Measurements from ENCODE around the gene PPARG. TPM values are rescaled to one million over a fixed set of nuclear protein-coding genes. Genes with fewer than 3 reads are reported as not detected.
"Not testable (repeated sequence)": the region's sequence is repeated elsewhere in the genome, so short reads cannot be mapped to it uniquely, and the experiment has no call there.

Gene PPARG
- total RNA-seq, 2 experiments from 2014 or later, result 0.20 TPM; not detected in 1

DNA sequence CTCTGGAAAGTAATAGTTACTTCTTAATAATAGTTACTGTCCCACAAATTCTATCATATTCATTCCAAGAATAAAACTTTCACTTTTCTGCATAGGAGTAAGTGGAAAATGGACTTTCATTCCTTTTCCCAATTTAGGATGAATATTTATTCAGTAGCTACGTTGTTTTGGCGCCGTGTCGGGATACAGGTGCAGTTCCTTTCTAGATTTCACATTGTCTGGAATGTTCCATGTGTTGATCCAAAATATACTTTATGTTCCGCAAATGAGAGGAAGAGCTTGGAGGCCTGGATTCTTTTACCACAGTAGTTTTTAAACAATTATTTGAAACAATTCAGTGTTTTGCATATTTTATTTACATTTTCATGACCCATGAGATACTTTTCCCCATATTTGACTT is 22.8 kb upstream of the PPARG start:
- intact Hi-C loops (cut with micrococcal nuclease), result no loop called here
- Mint-ChIP-seq H3K27ac (no peak overlapping the region), H3K36me3 (ENCODE audit: low read depth) (no peaks in the 10 kb centered on the region), H3K4me1 (ENCODE audit: low read depth) (no peaks in the 10 kb centered on the region), H3K9me3 (no peaks in the 10 kb centered on the region), H3K4me3 (no peak overlapping the region), H3K27me3 (ENCODE audit: low read depth) (peaks cover 3% of the 10 kb centered on the region)
- CTCF ChIA-PET, result interaction anchor here (0.6 kb wide), 1 partner anchor 98 kb away, joined by 4 read pairs; no protein-coding TSS in a partner anchor
- no peak for DNase-seq

DNA sequence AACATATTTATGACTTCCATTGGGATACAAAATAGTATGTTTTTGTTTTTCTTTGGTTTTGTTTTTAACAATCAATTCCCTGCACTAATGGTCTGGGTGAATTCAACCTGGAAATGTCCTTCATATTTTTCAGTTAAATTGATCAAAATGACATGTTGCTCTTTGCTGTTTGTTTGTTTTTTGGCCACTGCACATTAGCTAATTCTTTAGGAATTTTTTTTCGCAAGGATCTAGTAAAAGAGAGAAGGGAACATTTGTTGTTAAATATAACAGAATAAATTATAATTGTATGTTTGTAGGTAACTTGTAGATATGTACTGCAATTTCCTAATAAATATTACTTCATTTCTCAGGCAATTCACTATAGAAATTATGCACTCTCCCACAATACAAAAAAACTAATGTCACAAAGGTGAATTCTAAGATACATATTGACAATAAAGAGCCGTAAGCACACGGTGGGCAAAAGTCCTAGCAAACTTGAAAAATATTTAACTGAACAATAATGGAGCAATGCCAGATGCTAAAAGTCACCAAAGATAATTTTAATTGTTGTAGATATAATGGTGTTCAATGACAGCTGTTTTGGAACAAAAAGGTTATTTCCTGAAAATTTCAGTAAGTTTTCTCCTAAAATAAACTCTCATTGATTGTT is 21.4 kb upstream of the PPARG start:
- Mint-ChIP-seq H3K27ac (no peak overlapping the region), H3K9me3 (no peaks in the 10 kb centered on the region), H3K36me3 (ENCODE audit: low read depth) (no peaks in the 10 kb centered on the region), H3K4me3 (no peak overlapping the region), H3K4me1 (ENCODE audit: low read depth) (no peaks in the 10 kb centered on the region), H3K27me3 (ENCODE audit: low read depth) (peaks cover 5% of the 10 kb centered on the region)
- CTCF ChIA-PET, result no interaction called here
- DNase-seq, result no peak
- intact Hi-C loops (cut with micrococcal nuclease), result no loop called here

DNA sequence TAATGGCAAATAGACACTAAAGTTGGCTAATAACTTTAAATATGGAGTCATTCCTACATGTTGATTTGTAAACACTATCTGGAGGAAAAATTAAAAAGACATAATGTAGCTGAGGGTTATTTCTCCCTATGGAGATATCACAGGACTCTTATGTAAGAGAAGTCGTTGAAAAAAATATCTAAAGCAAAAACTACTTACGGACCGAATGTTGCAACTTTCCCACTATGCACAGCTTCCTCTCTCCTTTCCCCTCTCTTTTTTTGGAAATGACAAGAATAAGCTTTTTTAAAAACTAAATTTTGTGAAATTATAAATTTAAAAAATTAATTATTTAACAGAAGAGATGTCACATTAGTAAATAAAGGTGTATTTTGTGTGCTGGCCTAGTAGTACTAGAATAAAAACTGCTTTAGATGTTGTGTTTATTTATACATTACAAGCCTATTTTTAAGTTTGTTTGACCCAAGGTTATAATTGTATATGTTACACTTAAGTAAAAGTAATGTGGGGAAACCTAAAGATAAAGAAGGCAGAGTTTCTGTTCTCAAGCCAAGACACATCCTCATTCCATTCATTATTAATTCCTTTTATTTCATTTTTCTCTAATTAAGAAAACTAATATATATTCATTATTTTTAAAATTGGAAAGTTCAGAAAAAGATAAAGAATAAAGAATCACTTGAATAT is 20.7 kb upstream of the PPARG start:
- Mint-ChIP-seq H3K4me1 (ENCODE audit: low read depth) (no peaks in the 10 kb centered on the region), H3K4me3 (no peak overlapping the region), H3K27ac (no peak overlapping the region), H3K9me3 (no peaks in the 10 kb centered on the region), H3K27me3 (ENCODE audit: low read depth) (peaks cover 5% of the 10 kb centered on the region), H3K36me3 (ENCODE audit: low read depth) (no peaks in the 10 kb centered on the region)
- intact Hi-C loops (cut with micrococcal nuclease), result no loop called here
- no peak for DNase-seq
- CTCF ChIA-PET, result no interaction called here

GRCh38 chr3:12270976-12271375 is 17.9 kb upstream of the PPARG start:
- CTCF ChIA-PET, result no interaction called here
- no peaks in the 10 kb centered on the region for H3K36me3 Mint-ChIP-seq (ENCODE audit: low read depth)
- no peaks in the 10 kb centered on the region for H3K9me3 Mint-ChIP-seq
- intact Hi-C loops (cut with micrococcal nuclease), result no loop called here
- DNase-seq, result no peak
- peaks cover 7% of the 10 kb centered on the region for H3K27me3 Mint-ChIP-seq (ENCODE audit: low read depth)
- no peak overlapping the region for H3K4me3 Mint-ChIP-seq
- H3K27ac Mint-ChIP-seq, result no peak overlapping the region
- no peaks in the 10 kb centered on the region for H3K4me1 Mint-ChIP-seq (ENCODE audit: low read depth)

DNA sequence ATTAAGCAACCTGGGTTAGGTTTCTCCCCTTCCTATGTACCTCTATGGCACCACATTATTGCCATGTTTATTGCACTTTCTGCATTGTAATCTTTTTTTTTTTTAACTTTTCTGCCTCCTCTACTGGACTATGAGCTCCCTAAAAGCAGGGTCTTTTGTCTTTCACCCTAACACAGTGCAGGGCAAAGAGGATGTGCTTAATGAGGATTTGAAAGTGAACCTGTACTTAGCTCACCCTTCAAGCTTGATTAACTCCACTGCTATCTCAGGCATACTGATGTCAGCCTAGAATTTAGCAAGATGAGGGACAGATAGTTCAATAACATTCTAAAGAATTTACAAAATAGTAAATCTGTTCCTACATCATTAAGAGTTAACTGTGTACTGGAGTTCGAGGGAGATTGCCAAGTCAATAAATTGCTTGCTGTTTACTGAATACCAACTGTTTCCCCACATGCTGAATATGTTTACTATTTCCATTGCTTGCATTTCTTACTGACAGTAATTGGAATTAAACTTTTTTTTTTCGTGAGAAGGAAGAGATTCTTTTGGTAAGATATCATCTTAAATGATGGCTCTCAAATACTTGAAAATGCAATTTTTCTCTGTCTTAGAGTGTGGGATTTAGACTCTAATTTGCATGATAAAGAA is 15.7 kb upstream of the PPARG start:
- no peaks in the 10 kb centered on the region for H3K9me3 Mint-ChIP-seq
- H3K4me3 Mint-ChIP-seq, result no peak overlapping the region
- no peak for DNase-seq
- no peak overlapping the region for H3K27ac Mint-ChIP-seq
- H3K27me3 Mint-ChIP-seq (ENCODE audit: low read depth), result peaks cover 7% of the 10 kb centered on the region
- H3K4me1 Mint-ChIP-seq (ENCODE audit: low read depth), result no peaks in the 10 kb centered on the region
- intact Hi-C loops (cut with micrococcal nuclease), result no loop called here
- H3K36me3 Mint-ChIP-seq (ENCODE audit: low read depth), result no peaks in the 10 kb centered on the region
- CTCF ChIA-PET, result no interaction called here

- intact Hi-C loops (cut with micrococcal nuclease), result no loop called here
- H3K4me3 Mint-ChIP-seq, result no peak overlapping the region
- H3K36me3 Mint-ChIP-seq (ENCODE audit: low read depth), result no peaks in the 10 kb centered on the region
- H3K9me3 Mint-ChIP-seq, result no peaks in the 10 kb centered on the region
- CTCF ChIA-PET, result interaction anchor here (0.7 kb wide), 1 partner anchor 1334 kb away, joined by 3 read pairs; no protein-coding TSS in a partner anchor
- DNase-seq, result no peak
- no peaks in the 10 kb centered on the region for H3K4me1 Mint-ChIP-seq (ENCODE audit: low read depth)
- peaks cover 16% of the 10 kb centered on the region for H3K27me3 Mint-ChIP-seq (ENCODE audit: low read depth)
- no peak overlapping the region for H3K27ac Mint-ChIP-seq
Observed at GRCh38 chr3:12275974-12276650, 12.8 kb upstream of the PPARG start.

DNA sequence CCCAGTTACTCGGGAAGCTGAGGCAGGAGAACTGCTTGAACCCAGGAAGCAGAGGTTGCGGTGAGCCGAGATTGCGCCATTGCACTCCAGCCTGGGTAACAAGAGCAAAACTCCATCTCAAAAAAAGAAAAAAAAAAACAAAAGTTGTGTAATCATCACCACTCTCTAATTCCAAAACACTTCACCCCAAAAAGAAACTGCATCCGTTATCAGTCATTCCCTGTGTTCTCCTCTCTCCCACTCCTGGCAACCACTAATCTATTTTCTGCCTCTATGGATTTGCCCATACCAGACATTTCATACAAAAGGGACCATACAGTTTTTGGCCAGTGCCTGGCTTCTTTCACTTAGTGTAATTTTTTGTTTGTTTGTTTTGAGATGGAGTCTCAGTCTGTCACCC is 12.0 kb upstream of the PPARG start:
- CTCF ChIA-PET; H3K9me3 Mint-ChIP-seq; H3K27ac Mint-ChIP-seq; intact Hi-C loops (cut with micrococcal nuclease); DNase-seq; H3K4me1 Mint-ChIP-seq (ENCODE audit: low read depth); H3K36me3 Mint-ChIP-seq (ENCODE audit: low read depth); H3K4me3 Mint-ChIP-seq: not testable (repeated sequence)
- H3K27me3 Mint-ChIP-seq (ENCODE audit: low read depth), result peaks cover 19% of the 10 kb centered on the region

- Mint-ChIP-seq H3K9me3 (no peaks in the 10 kb centered on the region), H3K27me3 (ENCODE audit: low read depth) (peaks cover 21% of the 10 kb centered on the region), H3K4me3 (no peak overlapping the region), H3K36me3 (ENCODE audit: low read depth) (no peaks in the 10 kb centered on the region), H3K4me1 (ENCODE audit: low read depth) (no peaks in the 10 kb centered on the region), H3K27ac (no peak overlapping the region)
- CTCF ChIA-PET, result no interaction called here
- no peak for DNase-seq
- intact Hi-C loops (cut with micrococcal nuclease), result no loop called here
Observed at GRCh38 chr3:12278566-12278965, 10.3 kb upstream of the PPARG start.

- H3K36me3 Mint-ChIP-seq (ENCODE audit: low read depth), result no peaks in the 10 kb centered on the region
- peaks cover 29% of the 10 kb centered on the region for H3K27me3 Mint-ChIP-seq (ENCODE audit: low read depth)
- no peaks in the 10 kb centered on the region for H3K9me3 Mint-ChIP-seq
- CTCF ChIA-PET, result no interaction called here
- no peak overlapping the region for H3K27ac Mint-ChIP-seq
- intact Hi-C loops (cut with micrococcal nuclease), result loop anchor here (10.0 kb wide), 1 partner anchor 145 kb away; no protein-coding TSS in a partner anchor
- DNase-seq, result no peak
- H3K4me1 Mint-ChIP-seq (ENCODE audit: low read depth), result no peaks in the 10 kb centered on the region
- H3K4me3 Mint-ChIP-seq, result no peak overlapping the region
Observed at GRCh38 chr3:12279591-12280326, 9.1 kb upstream of the PPARG start.

- Mint-ChIP-seq H3K27me3 (ENCODE audit: low read depth) (peaks cover 35% of the 10 kb centered on the region), H3K9me3 (no peaks in the 10 kb centered on the region), H3K4me1 (ENCODE audit: low read depth) (no peaks in the 10 kb centered on the region), H3K4me3 (no peak overlapping the region), H3K27ac (no peak overlapping the region), H3K36me3 (ENCODE audit: low read depth) (no peaks in the 10 kb centered on the region)
- intact Hi-C loops (cut with micrococcal nuclease), result loop anchor here (10.0 kb wide), 1 partner anchor 146 kb away; no protein-coding TSS in a partner anchor
- CTCF ChIA-PET, result no interaction called here
- DNase-seq, result no peak
Observed at GRCh38 chr3:12280357-12280806, 8.5 kb upstream of the PPARG start.

DNA sequence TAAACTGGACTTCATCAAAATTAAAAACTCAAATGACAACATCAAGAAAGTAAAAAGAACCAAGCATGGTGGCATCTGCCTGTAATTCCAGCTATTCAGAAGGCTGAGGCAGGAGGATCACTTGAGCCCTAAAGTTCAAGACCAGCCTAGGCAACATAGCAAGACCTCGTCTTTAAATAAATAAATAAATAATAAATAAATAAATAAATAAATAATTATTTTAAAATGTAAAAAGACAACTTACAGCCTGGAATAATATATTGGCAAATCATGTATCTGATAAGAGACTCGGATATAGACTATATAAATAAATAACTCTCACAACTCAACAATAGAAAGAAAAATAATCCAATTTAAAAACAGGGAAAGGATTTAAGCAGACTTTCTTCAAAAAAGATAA is 4.3 kb upstream of the PPARG start:
- peaks cover 5% of the 10 kb centered on the region for H3K4me1 Mint-ChIP-seq (ENCODE audit: low read depth)
- no peak overlapping the region for H3K27ac Mint-ChIP-seq
- peaks cover 59% of the 10 kb centered on the region for H3K27me3 Mint-ChIP-seq (ENCODE audit: low read depth)
- no peak for DNase-seq
- intact Hi-C loops (cut with micrococcal nuclease), result loop anchor here (10.0 kb wide), 1 partner anchor 150 kb away; no protein-coding TSS in a partner anchor
- no peak overlapping the region for H3K4me3 Mint-ChIP-seq
- CTCF ChIA-PET, result no interaction called here
- H3K36me3 Mint-ChIP-seq (ENCODE audit: low read depth), result no peaks in the 10 kb centered on the region
- no peaks in the 10 kb centered on the region for H3K9me3 Mint-ChIP-seq

Measured in activated naive CD4-positive, alpha-beta T cell treated with anti-CD3 and anti-CD28 coated beads for 36 hours (primary cell).